ENCODE results near the gene CLDN18. TPM values are rescaled to one million over a fixed set of nuclear protein-coding genes. Genes with fewer than 3 reads are reported as not detected.

Gene CLDN18
- total and polyA plus RNA-seq, 2 of the 8 experiments (the other 6 are each of a cell fraction or from before 2014, with no cell fraction given) = not detected

DNA sequence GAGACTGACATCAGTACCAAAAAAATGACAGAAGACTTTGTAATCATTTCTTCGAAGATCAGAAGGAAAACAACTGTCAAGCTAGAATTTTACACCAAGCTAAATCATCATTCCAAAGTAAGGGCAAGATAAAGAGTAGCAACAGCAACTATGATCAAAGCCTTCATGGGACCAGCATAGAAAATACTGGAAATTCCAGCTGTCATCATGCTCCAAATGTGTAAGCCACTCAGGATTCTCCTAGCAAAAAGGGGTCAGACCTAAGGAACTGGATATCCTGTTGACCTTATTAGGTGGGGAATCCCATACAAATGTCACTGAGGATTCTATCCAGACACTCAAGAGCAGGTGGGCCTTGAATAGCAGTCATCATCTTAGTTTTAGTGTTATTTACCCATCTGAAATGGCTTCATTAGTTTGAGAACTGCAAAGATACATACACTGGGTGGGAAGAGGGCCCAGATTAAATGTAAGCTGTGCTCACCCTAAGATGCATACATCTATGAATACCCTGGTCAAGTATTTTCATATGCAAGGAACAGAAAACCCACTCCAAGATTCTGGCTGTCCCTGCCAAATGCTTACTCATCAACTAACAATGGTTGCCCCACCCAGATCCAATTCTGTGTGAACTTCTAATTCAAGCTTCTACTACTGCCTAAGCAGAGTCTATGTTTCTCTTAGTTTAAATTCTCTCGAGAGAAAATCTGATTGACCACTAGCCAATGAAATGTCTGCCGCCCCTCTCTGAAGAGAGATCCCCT, 33.5 kb downstream of the CLDN18 start:
- no peak overlapping the region for H2BK15ac ChIP-seq (ENCODE audit: low read length)
- H3K14ac ChIP-seq (ENCODE audit: insufficient read length) = no peak overlapping the region
- no peak overlapping the region for H3K56ac ChIP-seq (replicated peaks; ENCODE audit: insufficient read length, low read depth, low read length)
- H2BK120ac ChIP-seq (replicated peaks; ENCODE audit: low read depth, low read length) = no peak overlapping the region
- no peaks in the 10 kb centered on the region for H4K20me1 ChIP-seq (replicated peaks in 1 of 2; ENCODE audit: control insufficient read depth in 1 of 2, insufficient read depth in 2 of 2, low read length in 2 of 2)
- ChIA-PET POLR2A (ENCODE audit: partially characterized antibody) (interaction anchor here (0.5 kb wide), 1 partner anchor 153 kb away, joined by 5 read pairs; no protein-coding TSS in a partner anchor), CTCF (ENCODE audit: partially characterized antibody) (interaction anchor here (0.8 to 1.7 kb wide), 6 partner anchors 8 to 374 kb away, joined by 3 to 11 read pairs (median 4); no protein-coding TSS in a partner anchor)
- no peak overlapping the region for H4K8ac ChIP-seq (ENCODE audit: extremely low read depth, insufficient read depth, low read length)
- H3K9ac ChIP-seq (replicated peaks in 1 of 4; ENCODE audit: extremely low read depth in 1 of 4, low read depth in 3 of 4, low read length in 3 of 4) = no peak overlapping the region
- H3K18ac ChIP-seq (ENCODE audit: extremely low read depth, low read length) = no peak overlapping the region
- no peaks in the 10 kb centered on the region for H3K27me3 ChIP-seq (replicated peaks in 1 of 4; ENCODE audit: control insufficient read depth in 3 of 4, extremely low read depth in 1 of 4, insufficient read depth in 3 of 4, low read length in 3 of 4)
- peaks cover 2 to 9% (median 4%) of the 10 kb centered on the region in 4 experiments; a peak in 5 of 7 replicates for H3K4me1 ChIP-seq (replicated peaks in 1 of 4; ENCODE audit: control insufficient read depth in 3 of 4, insufficient read depth in 4 of 4, low read length in 3 of 4)
- H3K23me2 ChIP-seq (ENCODE audit: low read depth, low read length) = no peaks in the 10 kb centered on the region
- no peak overlapping the region for H3K4me2 ChIP-seq (ENCODE audit: insufficient read depth in 1 of 2, low read depth in 2 of 2, low read length in 2 of 2)
- 86% methylated on average over 3 of the region's 3 CpGs; no CpG with 5 or more reads in 1 of the 2 experiments for WGBS, 2 experiments (ENCODE audit: extremely low coverage in 1 of 2, insufficient coverage in 1 of 2, insufficient read length in 1 of 2, insufficient replicate concordance in 2 of 2, low coverage in 1 of 2, low lambda C conversion rate in 2 of 2, missing lambda C conversion rate in 1 of 2)
- H3K9me3 ChIP-seq (ENCODE audit: insufficient read depth in 2 of 2, low read depth in 1 of 2, low read length in 1 of 2) = no peaks in the 10 kb centered on the region
- no peak overlapping the region for H3K4ac ChIP-seq (replicated peaks; ENCODE audit: insufficient read length, low read depth, low read length)
- H3K4me3 ChIP-seq (ENCODE audit: extremely low read depth in 1 of 4, insufficient read depth in 2 of 4, low read depth in 3 of 4, low read length in 4 of 4) = no peak overlapping the region
- H3K36me3 ChIP-seq (ENCODE audit: control insufficient read depth in 2 of 4, insufficient read depth in 4 of 4, low read length in 3 of 4) = no peaks in the 10 kb centered on the region; a peak in 1 of 8 replicates
- FAIRE-seq (no peak), DNase-seq (ENCODE audit: low read depth in 1 of 2, low spot score in 2 of 2) (no peak)
- H4K5ac ChIP-seq (ENCODE audit: insufficient read length, low read depth, low read length) = no peak overlapping the region
- no peaks in the 10 kb centered on the region for H3K79me2 ChIP-seq (ENCODE audit: control insufficient read depth in 1 of 2, insufficient read depth in 2 of 2, low read length in 2 of 2)
- no peak overlapping the region for H3K27ac ChIP-seq (ENCODE audit: low read depth, low read length)
- H2BK20ac ChIP-seq (ENCODE audit: low read length) = no peak overlapping the region
- no peak overlapping the region for H2AK5ac ChIP-seq (ENCODE audit: low read depth, low read length)
- H3K79me1 ChIP-seq (ENCODE audit: low read depth, low read length) = no peaks in the 10 kb centered on the region
- no peak overlapping the region for H2BK12ac ChIP-seq (ENCODE audit: low read depth, low read length)
- H3K23ac ChIP-seq (ENCODE audit: insufficient read length) = no peak overlapping the region
- no peak overlapping the region for H2BK5ac ChIP-seq (ENCODE audit: low read depth, low read length)
- H4K91ac ChIP-seq (replicated peaks; ENCODE audit: insufficient read length, low read length) = no peak overlapping the region
- H2AFZ ChIP-seq (ENCODE audit: low read length) = no peak overlapping the region
- TF ChIP-seq BRCA1 (IDR thresholded peaks at IDR 0.05; ENCODE audit: low read depth, low read length) = no peak
- TF ChIP-seq JUN (IDR thresholded peaks at IDR 0.05; ENCODE audit: low read depth, low read length) = no peak
- TF ChIP-seq ASH2L (IDR thresholded peaks at IDR 0.05; ENCODE audit: low read length) = no peak
- TF ChIP-seq BACH1 (IDR thresholded peaks at IDR 0.05; ENCODE audit: low read length) = no peak
- no peak for TF ChIP-seq NANOG (IDR thresholded peaks at IDR 0.05; ENCODE audit: insufficient read depth, low read depth, low read length, poor library complexity, severe bottlenecking)
- TF ChIP-seq KDM5A (IDR thresholded peaks at IDR 0.05; ENCODE audit: low read length) = no peak
- no peak for TF ChIP-seq GABPA (IDR thresholded peaks at IDR 0.05; ENCODE audit: borderline replicate concordance, insufficient read depth, low read length)
- TF ChIP-seq SP2 (IDR thresholded peaks at IDR 0.05; ENCODE audit: low read length) = no peak
- TF ChIP-seq TEAD4 (IDR thresholded peaks at IDR 0.05; ENCODE audit: low read depth, low read length) = no peak
- TF ChIP-seq HDAC6 (IDR thresholded peaks at IDR 0.05; ENCODE audit: low read depth, low read length) = no peak
- TF ChIP-seq YY1 (IDR thresholded peaks at IDR 0.05; ENCODE audit: low read depth, low read length) = no peak
